ENCODE results near the gene LMO7.
A peak's percentile ranks its signal among the peaks of the same experiment; 100 is the strongest.

Gene LMO7

GRCh38 chr13:75721307-75721706 lies 85.2 kb downstream of the LMO7 start:
- no peak overlapping the region for H2BK120ac ChIP-seq (ENCODE audit: insufficient read depth, low read length, poor library complexity)

GRCh38 chr13:75723901-75724300 lies 87.8 kb downstream of the LMO7 start:
- Histone ChIP-seq H2BK5ac (ENCODE audit: low read depth, low read length, poor library complexity) (no peak overlapping the region), H3K9ac (ENCODE audit: low read length) (no peak overlapping the region), H3K9me3 (ENCODE audit: insufficient read depth, low read depth, low read length) (no peaks in the 10 kb centered on the region), H3K79me2 (ENCODE audit: control insufficient read depth, insufficient read depth, low read length, poor library complexity) (no peaks in the 10 kb centered on the region), H4K12ac (ENCODE audit: low read depth, low read length) (no peak overlapping the region), H3K27ac (ENCODE audit: low read depth, low read length) (no peak overlapping the region), H3K27me3 (ENCODE audit: insufficient read depth, low read length) (no peaks in the 10 kb centered on the region), H3K79me1 (ENCODE audit: low read length) (no peaks in the 10 kb centered on the region), H3K4me2 (ENCODE audit: low read length) (no peak overlapping the region), H2BK12ac (ENCODE audit: low read length) (no peak overlapping the region), H2AK5ac (ENCODE audit: low read length) (no peak overlapping the region), H4K91ac (ENCODE audit: low read depth, low read length) (no peak overlapping the region), H3K14ac (ENCODE audit: low read length) (no peak overlapping the region), H4K8ac (ENCODE audit: low read depth, low read length) (no peak overlapping the region), H3K36me3 (ENCODE audit: control insufficient read depth in 1 of 2, insufficient read depth in 2 of 2, low read length in 2 of 2) (no peaks in the 10 kb centered on the region), H3K23ac (ENCODE audit: low read length) (no peak overlapping the region), H3K4me3 (ENCODE audit: low read depth, low read length) (no peak overlapping the region), H2BK120ac (ENCODE audit: insufficient read depth, low read length, poor library complexity) (no peak overlapping the region), H2AFZ (ENCODE audit: insufficient read depth, low read length, poor library complexity) (no peak overlapping the region), H3K4me1 (ENCODE audit: control insufficient read depth in 1 of 2, insufficient read depth in 2 of 2, low read length in 2 of 2) (no peaks in the 10 kb centered on the region), H3K4ac (ENCODE audit: low read depth, low read length) (no peak overlapping the region), H3K18ac (ENCODE audit: low read length) (no peak overlapping the region)
- DNase-seq: peak in 1 of 2 donors; percentile 29

More at GRCh38 chr13:75721307-75721706, 85.2 kb downstream of the LMO7 start:
- H2BK5ac ChIP-seq (ENCODE audit: low read depth, low read length, poor library complexity): no peak overlapping the region
- H4K91ac ChIP-seq (ENCODE audit: low read depth, low read length): no peak overlapping the region
- WGBS (ENCODE audit: extremely low coverage, insufficient coverage, insufficient read length): no CpG with 5 or more reads among the region's 2 CpGs
- no peak overlapping the region for H3K23ac ChIP-seq (ENCODE audit: low read length)
- H3K4me2 ChIP-seq (ENCODE audit: low read length): no peak overlapping the region
- no peak overlapping the region for H3K27ac ChIP-seq (ENCODE audit: low read depth, low read length)
- H3K9me3 ChIP-seq (ENCODE audit: insufficient read depth, low read depth, low read length): no peaks in the 10 kb centered on the region
- H3K27me3 ChIP-seq (ENCODE audit: insufficient read depth, low read length): no peaks in the 10 kb centered on the region
- no peak overlapping the region for H3K4me3 ChIP-seq (ENCODE audit: low read depth, low read length)
- no peak overlapping the region for H2BK12ac ChIP-seq (ENCODE audit: low read length)
- H4K12ac ChIP-seq (ENCODE audit: low read depth, low read length): no peak overlapping the region
- H3K4me1 ChIP-seq (ENCODE audit: control insufficient read depth in 1 of 2, insufficient read depth in 2 of 2, low read length in 2 of 2): no peaks in the 10 kb centered on the region
- no peak overlapping the region for H3K14ac ChIP-seq (ENCODE audit: low read length)
- H2AFZ ChIP-seq (ENCODE audit: insufficient read depth, low read length, poor library complexity): no peak overlapping the region
- no peak overlapping the region for H3K9ac ChIP-seq (ENCODE audit: low read length)
- H3K36me3 ChIP-seq (ENCODE audit: control insufficient read depth in 1 of 2, insufficient read depth in 2 of 2, low read length in 2 of 2): no peaks in the 10 kb centered on the region
- H4K8ac ChIP-seq (ENCODE audit: low read depth, low read length): no peak overlapping the region
- H3K4ac ChIP-seq (ENCODE audit: low read depth, low read length): no peak overlapping the region
- H3K79me2 ChIP-seq (ENCODE audit: control insufficient read depth, insufficient read depth, low read length, poor library complexity): no peaks in the 10 kb centered on the region
- no peak overlapping the region for H3K18ac ChIP-seq (ENCODE audit: low read length)
- H3K79me1 ChIP-seq (ENCODE audit: low read length): no peaks in the 10 kb centered on the region
- no peak for DNase-seq
- H2AK5ac ChIP-seq (ENCODE audit: low read length): no peak overlapping the region

DNA sequence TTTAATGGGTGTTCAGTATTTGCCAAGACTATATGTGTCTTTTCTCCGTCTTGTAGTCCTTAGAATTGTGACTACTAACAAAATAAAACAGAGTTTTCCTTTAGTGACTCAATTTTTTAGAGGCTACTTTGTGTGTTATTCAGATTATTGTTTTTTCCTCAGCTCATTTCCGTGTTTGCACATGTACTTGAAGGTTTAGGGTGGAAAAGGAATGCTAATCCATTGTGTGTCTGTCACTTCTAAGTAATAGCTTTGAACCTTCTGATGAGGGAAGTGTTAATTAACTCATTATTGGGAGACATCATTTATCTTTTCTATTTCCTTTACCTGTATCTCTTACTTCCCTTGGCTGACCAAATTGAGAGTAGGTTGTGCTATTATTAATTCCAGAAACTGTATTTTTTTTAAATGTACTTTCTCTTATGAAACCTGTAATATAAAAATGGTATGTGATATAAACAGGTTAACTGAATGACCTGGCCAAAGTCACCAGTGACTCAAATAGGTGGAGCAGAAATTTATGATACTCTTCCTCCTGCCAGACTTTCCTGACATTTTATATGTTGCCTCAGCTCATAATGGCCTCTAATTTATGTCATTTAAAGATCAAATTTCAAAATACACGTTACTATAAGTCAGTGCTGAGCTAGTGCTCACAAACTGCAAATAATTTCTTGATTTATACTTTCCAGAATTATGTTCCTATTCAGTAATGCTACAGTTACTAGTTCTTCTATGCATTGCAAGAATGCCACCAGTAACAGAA lies 88.8 kb downstream of the LMO7 start:
- Histone ChIP-seq H3K23ac (ENCODE audit: low read length) (no peak overlapping the region), H3K18ac (ENCODE audit: low read length) (no peak overlapping the region), H4K8ac (ENCODE audit: low read depth, low read length) (no peak overlapping the region), H3K79me1 (ENCODE audit: low read length) (no peaks in the 10 kb centered on the region), H2BK5ac (ENCODE audit: low read depth, low read length, poor library complexity) (no peak overlapping the region), H2BK12ac (ENCODE audit: low read length) (no peak overlapping the region), H3K14ac (ENCODE audit: low read length) (no peak overlapping the region), H3K27ac (ENCODE audit: low read depth, low read length) (no peak overlapping the region), H3K4ac (ENCODE audit: low read depth, low read length) (no peak overlapping the region), H2AK5ac (ENCODE audit: low read length) (no peak overlapping the region), H2BK120ac (ENCODE audit: insufficient read depth, low read length, poor library complexity) (no peak overlapping the region), H3K27me3 (ENCODE audit: insufficient read depth, low read length) (no peaks in the 10 kb centered on the region), H3K4me1 (ENCODE audit: control insufficient read depth in 1 of 2, insufficient read depth in 2 of 2, low read length in 2 of 2) (no peaks in the 10 kb centered on the region), H3K36me3 (ENCODE audit: control insufficient read depth in 1 of 2, insufficient read depth in 2 of 2, low read length in 2 of 2) (no peaks in the 10 kb centered on the region), H3K4me3 (ENCODE audit: low read depth, low read length) (no peak overlapping the region), H3K79me2 (ENCODE audit: control insufficient read depth, insufficient read depth, low read length, poor library complexity) (no peaks in the 10 kb centered on the region), H3K9ac (ENCODE audit: low read length) (no peak overlapping the region), H3K9me3 (ENCODE audit: insufficient read depth, low read depth, low read length) (no peaks in the 10 kb centered on the region), H2AFZ (ENCODE audit: insufficient read depth, low read length, poor library complexity) (no peak overlapping the region), H3K4me2 (ENCODE audit: low read length) (no peak overlapping the region), H4K12ac (ENCODE audit: low read depth, low read length) (no peak overlapping the region), H4K91ac (ENCODE audit: low read depth, low read length) (no peak overlapping the region)
- no peak for DNase-seq
- WGBS (ENCODE audit: extremely low coverage, insufficient coverage, insufficient read length): no CpG with 5 or more reads among the region's 3 CpGs

- Histone ChIP-seq H3K4me3 (ENCODE audit: low read depth, low read length) (no peak overlapping the region), H2BK12ac (ENCODE audit: low read length) (no peak overlapping the region), H3K23ac (ENCODE audit: low read length) (no peak overlapping the region), H2BK5ac (ENCODE audit: low read depth, low read length, poor library complexity) (no peak overlapping the region), H3K27me3 (ENCODE audit: insufficient read depth, low read length) (no peaks in the 10 kb centered on the region), H3K18ac (ENCODE audit: low read length) (no peak overlapping the region), H2AK5ac (ENCODE audit: low read length) (no peak overlapping the region), H2AFZ (ENCODE audit: insufficient read depth, low read length, poor library complexity) (no peak overlapping the region), H3K36me3 (ENCODE audit: control insufficient read depth in 1 of 2, insufficient read depth in 2 of 2, low read length in 2 of 2) (no peaks in the 10 kb centered on the region), H3K4me2 (ENCODE audit: low read length) (no peak overlapping the region), H3K9ac (ENCODE audit: low read length) (no peak overlapping the region), H2BK120ac (ENCODE audit: insufficient read depth, low read length, poor library complexity) (no peak overlapping the region), H4K91ac (ENCODE audit: low read depth, low read length) (no peak overlapping the region), H3K27ac (ENCODE audit: low read depth, low read length) (no peak overlapping the region), H4K8ac (ENCODE audit: low read depth, low read length) (no peak overlapping the region), H3K14ac (ENCODE audit: low read length) (no peak overlapping the region), H3K79me2 (ENCODE audit: control insufficient read depth, insufficient read depth, low read length, poor library complexity) (no peaks in the 10 kb centered on the region), H3K4me1 (ENCODE audit: control insufficient read depth in 1 of 2, insufficient read depth in 2 of 2, low read length in 2 of 2) (no peaks in the 10 kb centered on the region), H3K4ac (ENCODE audit: low read depth, low read length) (no peak overlapping the region), H3K9me3 (ENCODE audit: insufficient read depth, low read depth, low read length) (no peaks in the 10 kb centered on the region), H4K12ac (ENCODE audit: low read depth, low read length) (no peak overlapping the region), H3K79me1 (ENCODE audit: low read length) (no peaks in the 10 kb centered on the region)
- peak in 1 of 2 donors; percentile 54 for DNase-seq
These were observed 89.6 kb downstream of the LMO7 start for GRCh38 chr13:75725736-75726135.

All from trophoblast cell (in vitro differentiated cells and primary cell).